Measurements from ENCODE around the gene STK38.

DNA sequence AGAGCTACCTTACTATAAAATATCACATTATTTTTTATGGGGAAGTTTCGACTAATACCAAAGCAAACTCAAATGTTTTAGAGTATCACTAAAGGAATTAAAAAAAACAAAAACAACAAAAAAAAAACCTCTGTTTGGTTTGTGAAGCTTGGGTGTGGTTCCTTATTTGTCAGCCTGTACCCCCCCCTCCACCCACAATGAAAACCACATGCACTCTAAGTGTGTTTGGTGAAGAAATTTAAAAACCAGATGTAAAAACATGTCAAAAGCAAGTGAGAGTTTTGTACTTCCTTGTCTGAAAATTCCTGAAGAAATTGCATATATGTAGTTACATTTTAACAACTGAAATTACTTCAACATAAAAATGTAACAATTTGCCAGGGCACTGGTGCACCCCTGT is 3.1 kb downstream of the STK38 start:
- TF ChIP-seq PAX5 (IDR thresholded peaks at IDR 0.05; ENCODE audit: insufficient read depth, low read length, severe bottlenecking) (no peak), POLR2A (IDR thresholded peaks at IDR 0.05; ENCODE audit: low read depth, low read length) (no peak), TAF1 (IDR thresholded peaks at IDR 0.05; ENCODE audit: low read depth, low read length) (no peak), SPI1 (IDR thresholded peaks at IDR 0.05; ENCODE audit: low read depth, low read length) (no peak), POLR2AphosphoS5 (IDR thresholded peaks at IDR 0.05; ENCODE audit: low read depth, low read length) (no peak), POU2F2 (IDR thresholded peaks at IDR 0.05; ENCODE audit: low read depth, low read length) (no peak)

All from GM12891 (cell line).